HG03521 (cell line): ENCODE data around the gene C11orf24.
A peak's percentile ranks its signal among the peaks of the same experiment; 100 is the strongest.
"Not testable (repeated sequence)": the region's sequence is repeated elsewhere in the genome, so short reads cannot be mapped to it uniquely, and the experiment has no call there.

Experiments
- ATAC-seq: cut with Tn5 transposase; IDR thresholded peaks from one replicate; pipeline ENCODE4 v1.9.1; 2021; ENCODE audit warnings: mild to moderate bottlenecking, moderate library complexity; ENCODE audit not compliant: unreplicated experiment

C11orf24 gene

DNA sequence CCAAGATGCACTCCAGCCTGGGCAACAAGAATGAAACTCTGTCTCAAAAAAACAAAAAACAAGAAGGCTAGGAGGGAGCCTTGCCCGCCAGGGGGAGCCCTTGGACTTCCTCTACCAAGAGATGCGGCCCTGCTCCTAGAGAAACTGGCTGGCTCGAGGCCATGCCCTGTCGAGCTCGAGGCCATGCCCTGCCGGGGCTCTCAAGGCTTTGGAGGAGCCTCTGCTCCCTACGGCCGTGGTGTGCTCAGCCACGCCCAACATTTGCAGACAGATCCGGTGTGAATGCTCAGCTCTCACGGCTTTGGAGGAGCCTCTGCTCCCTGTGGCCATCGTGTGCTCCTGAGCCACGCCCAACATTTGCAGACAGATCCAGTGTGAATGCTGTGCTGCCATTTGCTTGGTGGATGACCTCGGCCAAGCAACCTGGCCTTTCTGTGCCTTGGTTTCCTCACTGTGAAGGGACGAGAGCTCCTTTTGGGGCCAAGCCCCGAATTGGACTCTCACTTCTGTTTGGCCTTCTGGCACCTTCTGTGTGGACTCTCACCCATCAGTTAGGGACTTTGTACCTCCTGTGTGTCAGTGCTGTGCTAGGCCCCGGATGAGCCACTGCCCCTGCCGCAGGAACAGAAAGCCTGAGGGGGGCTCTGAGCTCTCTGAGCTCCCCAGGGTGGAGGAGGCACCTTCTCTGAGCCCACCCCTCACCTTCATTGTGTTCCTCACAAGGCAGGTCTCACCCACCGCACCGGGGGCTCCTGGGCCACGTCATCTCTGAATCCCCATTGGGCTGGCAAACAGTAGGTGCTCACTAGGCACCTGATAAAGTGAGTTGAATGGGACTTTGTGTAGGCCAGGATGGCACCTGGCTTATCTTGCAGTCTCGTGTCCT is 14.1 kb downstream of the C11orf24 start:
- no peak for ATAC-seq

DNA sequence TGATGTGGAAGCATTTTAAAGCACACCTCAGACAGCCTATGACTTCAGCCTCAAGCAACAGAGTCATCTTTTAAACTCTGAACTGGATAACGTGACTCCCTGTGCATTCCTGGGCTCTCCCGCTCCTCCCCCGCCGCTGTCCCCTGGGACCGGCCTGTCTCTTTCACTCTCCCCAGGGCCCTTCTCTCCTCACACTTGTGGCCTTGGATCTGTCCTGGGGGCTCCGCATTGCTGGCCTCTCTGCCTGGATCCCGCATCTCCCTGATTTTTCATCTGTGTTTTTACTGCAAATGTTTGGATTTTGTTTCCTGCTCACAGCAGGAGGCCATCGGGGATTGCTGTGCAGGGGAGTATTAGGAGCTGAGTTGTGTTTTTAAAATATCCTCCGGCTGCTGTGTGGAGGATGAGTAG is 15.4 kb downstream of the C11orf24 start:
- ATAC-seq, result no peak

DNA sequence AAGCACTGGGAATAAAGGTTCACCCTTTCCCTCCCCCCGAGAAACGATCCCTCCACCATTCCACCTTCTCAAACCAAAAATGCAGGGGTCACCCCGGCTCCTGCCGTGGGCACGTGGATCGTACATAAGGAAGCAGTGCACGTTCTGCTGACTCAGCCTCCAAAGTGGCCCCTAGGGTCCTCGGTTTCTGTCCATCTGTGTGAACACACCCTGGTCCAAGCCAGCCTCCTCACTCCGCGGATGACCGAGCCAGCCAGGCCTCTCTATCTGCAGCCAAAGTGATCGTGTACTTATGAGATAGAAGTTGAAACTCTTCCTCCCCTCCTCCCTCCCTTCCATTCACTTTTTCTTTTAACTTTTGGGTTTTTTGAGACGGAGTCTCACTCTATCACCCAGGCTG is 16.2 kb downstream of the C11orf24 start:
- no peak for ATAC-seq

DNA sequence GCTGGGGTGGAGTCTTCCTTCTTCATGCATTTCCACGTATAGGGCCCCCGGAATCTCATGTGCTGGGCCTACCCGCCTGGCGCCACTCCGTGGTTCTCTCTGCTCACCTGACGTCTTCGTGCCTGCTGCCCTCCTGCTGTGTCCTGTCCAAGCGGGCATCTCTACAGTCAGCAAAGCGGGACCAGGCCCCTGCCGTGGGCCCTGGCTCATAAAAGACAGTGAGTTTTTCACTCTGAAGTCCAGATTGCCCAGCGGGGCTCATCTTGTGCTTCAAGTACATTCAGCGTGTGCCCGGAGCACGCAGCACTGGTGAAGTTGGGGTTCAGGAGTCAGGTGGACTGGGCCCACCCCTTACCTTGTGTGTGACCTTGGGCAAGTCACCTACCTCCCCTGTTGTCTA is 17.4 kb downstream of the C11orf24 start:
- no peak for ATAC-seq

DNA sequence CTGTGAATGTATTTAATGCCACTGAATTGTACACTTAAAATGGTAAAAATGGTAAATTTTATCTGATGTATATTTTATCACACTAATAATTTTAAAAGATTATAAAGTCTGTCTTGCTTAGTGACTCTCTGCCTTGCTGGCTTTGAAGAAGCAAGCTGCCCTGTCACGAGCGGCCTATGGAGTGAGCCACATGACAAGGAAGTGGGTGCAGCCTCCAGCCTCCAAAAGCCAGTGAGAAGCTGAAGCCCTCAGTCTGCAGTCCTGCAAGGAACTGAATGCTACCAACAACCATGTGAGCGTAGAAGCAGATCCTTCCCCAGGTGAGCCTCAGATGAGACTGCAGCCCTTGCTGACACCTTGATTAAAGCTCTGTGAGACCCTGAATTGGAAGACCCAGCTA is 20.0 kb downstream of the C11orf24 start:
- ATAC-seq, result no peak

DNA sequence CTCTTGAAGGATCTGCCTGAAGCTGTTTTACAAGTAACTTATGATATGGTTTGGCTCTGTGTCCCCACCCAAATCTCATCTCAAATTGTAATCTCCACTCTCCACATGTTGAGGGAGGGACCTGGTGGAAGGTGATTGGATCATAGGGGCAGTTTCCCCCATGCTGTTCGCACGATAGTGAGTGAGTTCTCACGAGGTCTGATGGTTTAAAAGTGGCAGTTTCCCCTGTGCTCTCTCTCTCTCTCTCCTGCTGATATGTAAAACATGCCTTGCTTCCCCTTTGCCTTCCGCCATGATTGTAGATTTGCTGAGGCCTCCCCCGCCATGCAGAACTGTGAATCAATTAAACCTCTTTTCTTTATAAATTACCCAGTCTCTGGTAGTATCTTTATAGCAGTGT is 26.9 kb downstream of the C11orf24 start:
- not testable (repeated sequence) for ATAC-seq

GRCh38 chr11:68243847-68244246 is 27.9 kb downstream of the C11orf24 start:
- not testable (repeated sequence) for ATAC-seq

GRCh38 chr11:68242616-68243015 is 29.2 kb downstream of the C11orf24 start:
- no peak for ATAC-seq

DNA sequence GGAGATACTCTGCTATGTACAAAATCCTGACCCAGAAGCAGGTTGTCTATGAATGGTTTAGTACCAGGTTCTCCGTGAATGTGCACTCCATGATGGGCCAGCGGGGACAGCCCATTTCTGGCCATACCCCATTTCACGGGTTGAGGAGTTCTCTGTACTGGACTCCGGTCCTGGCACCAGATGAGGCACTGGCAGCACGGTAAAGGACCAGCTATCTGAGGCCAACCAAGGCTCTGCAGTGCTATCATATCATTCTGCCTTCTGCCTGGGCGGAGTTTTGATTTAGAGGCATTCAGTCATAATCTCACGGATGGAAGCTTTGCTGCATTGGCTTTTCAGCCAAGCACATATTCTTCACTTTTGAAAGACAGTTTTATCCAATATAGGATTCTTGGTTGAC is 40.2 kb downstream of the C11orf24 start:
- no peak for ATAC-seq

GRCh38 chr11:68229601-68230000 is 42.2 kb downstream of the C11orf24 start:
- no peak for ATAC-seq

- no peak for ATAC-seq
Measured at GRCh38 chr11:68226421-68226820, 45.4 kb downstream of the C11orf24 start.

DNA sequence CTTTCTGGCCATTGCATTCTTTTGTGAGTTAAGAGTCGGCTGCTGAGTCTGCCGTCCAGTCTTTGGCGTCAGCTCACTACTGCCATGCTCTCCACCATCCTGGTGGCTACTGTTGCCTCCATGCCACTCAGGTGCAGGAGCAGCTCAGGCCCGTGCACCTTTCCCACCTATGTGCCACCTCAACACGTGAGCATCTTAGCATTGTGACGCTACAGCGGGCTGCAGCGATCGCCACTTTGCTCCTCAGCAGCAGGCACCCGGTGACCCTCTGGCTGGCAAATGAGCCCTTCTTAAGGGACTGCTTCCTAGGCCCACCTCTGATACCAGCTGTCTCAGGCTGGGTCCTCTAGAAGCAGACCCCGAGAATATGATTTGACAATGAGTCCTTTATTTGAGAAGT is 47.2 kb downstream of the C11orf24 start:
- ATAC-seq, result no peak

DNA sequence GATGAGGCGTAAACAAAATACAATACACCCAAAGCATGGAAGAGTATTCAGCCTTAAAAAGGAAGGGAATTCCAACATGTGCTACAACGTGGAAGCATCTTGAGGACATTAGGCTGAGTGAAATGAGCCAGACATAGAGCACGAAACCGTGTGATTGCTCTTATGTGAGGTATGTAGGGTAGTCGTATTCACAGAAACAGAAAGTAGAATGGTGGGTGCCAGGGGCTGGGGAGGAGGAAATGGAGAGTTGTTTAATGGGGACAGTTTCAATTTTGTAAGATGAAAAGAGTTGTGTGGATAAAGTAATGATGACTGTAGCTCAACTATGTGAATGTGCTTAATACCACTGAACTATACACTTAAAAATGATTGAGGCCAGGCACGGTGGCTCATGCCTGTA is 48.5 kb downstream of the C11orf24 start:
- no peak for ATAC-seq

DNA sequence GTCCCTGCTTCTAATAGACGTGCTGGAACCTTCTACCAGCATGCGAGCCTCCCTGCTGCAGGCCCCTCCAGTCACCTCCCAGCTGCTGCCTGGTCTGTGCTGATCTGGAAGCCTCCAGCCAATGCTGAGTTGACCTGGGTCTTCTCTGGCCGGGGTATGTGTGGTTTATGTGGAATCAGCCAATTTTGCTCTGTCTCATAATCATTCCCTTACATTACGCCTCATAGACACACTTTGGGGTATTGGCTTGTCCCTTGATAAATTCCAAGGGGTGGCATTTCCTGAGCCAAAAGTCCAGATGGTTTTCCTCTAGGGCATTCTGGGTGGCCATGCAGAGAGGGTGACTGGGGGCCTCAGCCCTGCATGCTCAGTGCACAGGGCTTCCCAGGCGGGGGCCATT is 50.4 kb downstream of the C11orf24 start:
- ATAC-seq, result no peak

DNA sequence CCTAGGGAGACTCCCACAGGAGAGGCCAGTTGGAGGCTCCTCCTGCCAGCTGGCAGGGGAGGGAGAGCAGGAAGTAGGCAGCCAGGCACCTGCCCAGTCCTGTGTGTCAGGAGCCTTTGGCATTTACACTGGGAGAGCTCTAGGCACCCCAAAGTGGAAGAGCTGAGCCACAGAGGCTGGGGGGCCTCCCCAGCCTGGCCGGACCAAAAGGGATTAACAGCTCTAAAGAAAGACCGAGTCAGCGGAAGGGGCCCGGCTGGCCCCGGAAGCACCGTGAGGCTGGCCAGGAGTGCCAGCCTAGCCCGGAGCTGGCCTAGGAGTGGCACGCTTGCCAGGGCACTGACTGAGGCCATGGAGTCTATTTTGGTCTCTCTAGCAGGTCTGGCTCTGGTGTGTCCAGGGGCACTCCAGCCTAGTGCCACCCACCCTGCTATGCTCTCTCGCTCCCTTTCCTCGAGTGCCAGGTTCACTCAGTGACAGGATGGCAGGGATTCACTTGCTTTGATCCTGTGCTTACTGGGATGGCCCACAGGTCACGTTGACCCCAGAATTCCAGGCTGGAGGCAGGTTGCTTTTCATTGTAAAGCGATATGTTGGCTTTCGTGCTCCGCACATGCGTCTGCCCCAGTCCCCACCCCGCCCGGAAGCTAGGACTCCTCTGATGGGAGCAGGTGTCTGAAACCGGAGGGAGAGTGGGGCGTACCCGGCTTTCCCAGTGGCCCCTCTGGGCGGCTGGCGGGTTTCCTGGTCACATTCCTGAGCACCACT is 55.4 kb downstream of the C11orf24 start:
- no peak for ATAC-seq

- ATAC-seq, result no peak
Measured at GRCh38 chr11:68215524-68216170, 56.1 kb downstream of the C11orf24 start.

DNA sequence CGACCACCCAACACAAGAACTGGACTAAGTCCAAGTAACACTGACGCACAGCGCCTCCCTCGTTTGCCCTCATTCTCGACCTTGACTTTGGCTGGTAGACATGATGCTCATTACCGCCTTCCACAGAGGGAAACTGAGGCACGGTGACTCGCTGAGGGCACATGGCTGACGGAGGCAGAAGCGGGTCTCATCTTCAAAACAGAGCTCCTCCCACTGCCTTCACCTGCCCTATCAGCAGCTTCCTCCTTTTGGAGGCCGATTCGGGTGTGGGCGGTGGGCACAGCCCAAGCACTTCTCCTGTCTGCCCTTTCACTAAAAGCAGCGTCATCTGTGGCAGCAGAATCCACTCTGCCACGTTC is 56.7 kb downstream of the C11orf24 start:
- ATAC-seq, result no peak

GRCh38 chr11:68214173-68215086 is 57.3 kb downstream of the C11orf24 start:
- ATAC-seq, result no peak

- peak; percentile 36 for ATAC-seq
Measured at GRCh38 chr11:68213555-68214172, 58.1 kb downstream of the C11orf24 start.

DNA sequence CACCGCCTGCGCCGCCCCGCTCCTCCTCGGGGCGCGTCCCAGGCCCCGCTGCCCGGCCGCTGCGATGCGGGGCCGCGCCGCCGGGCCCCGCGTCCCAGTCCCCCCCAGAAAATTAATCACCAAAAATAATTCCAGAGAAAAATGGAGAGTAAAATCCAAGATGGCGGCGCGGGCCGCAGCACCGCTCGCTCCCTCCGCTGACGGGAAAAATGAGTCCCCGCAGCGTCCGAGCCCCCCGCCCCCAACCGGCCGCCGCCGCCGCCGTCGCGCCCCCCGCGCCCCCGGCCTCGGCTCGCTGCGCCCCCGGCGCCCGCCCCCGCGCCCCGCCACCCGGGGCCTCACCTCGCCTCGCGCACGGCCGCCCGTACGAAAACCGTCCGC is 58.6 kb downstream of the C11orf24 start, which contains the start of gene KMT5B:
Gene KMT5B (minus strand): TSS at position 162 of the 381 bp plus-strand sequence. CDS start 23,220 bp downstream, outside the sequence.
- ATAC-seq, result peak; percentile 17
